ENCODE results near the gene CELF5. TPM values are rescaled to one million over a fixed set of nuclear protein-coding genes. Genes with fewer than 3 reads are reported as not detected.

Gene CELF5
- total RNA-seq, 4 donors from 2014 or later, result not detected

DNA sequence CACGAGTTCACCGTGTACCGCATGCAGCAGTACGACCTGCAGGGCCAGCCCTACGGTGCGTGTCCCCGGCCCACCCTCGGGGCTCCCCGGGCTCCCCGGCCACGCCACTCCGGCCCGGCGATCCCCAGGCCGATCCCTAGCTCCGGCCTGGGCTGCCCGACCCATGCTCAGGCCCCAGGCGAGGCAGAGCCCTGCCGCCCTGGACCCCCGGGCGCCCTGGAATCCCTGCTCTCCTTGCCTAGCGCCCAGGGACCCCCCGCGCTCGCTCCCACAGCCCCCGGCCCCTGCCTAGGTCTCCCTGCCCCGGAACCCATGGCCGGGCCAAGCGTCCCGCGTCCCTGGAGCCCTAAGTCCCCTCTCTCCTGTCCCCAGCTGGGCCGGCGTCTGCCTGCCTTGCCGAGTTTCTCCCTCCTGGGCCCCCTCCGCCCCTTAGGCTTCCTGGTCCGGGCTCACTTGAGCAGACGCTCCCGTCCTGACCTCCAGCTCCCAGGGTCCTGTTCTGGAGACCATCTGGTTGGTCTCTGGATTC, 38.2 kb upstream of the CELF5 start:
- peak in 1 of 3 donors; percentile 61 for DNase-seq
- TF ChIP-seq POLR2A (IDR thresholded peaks at IDR 0.05), result peak in 1 of 2 donors; percentile 11
- TF ChIP-seq, protein P1, sequence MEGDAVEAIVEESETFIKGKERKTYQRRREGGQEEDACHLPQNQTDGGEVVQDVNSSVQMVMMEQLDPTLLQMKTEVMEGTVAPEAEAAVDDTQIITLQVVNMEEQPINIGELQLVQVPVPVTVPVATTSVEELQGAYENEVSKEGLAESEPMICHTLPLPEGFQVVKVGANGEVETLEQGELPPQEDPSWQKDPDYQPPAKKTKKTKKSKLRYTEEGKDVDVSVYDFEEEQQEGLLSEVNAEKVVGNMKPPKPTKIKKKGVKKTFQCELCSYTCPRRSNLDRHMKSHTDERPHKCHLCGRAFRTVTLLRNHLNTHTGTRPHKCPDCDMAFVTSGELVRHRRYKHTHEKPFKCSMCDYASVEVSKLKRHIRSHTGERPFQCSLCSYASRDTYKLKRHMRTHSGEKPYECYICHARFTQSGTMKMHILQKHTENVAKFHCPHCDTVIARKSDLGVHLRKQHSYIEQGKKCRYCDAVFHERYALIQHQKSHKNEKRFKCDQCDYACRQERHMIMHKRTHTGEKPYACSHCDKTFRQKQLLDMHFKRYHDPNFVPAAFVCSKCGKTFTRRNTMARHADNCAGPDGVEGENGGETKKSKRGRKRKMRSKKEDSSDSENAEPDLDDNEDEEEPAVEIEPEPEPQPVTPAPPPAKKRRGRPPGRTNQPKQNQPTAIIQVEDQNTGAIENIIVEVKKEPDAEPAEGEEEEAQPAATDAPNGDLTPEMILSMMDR (IDR thresholded peaks at IDR 0.05), result no peak

DNA sequence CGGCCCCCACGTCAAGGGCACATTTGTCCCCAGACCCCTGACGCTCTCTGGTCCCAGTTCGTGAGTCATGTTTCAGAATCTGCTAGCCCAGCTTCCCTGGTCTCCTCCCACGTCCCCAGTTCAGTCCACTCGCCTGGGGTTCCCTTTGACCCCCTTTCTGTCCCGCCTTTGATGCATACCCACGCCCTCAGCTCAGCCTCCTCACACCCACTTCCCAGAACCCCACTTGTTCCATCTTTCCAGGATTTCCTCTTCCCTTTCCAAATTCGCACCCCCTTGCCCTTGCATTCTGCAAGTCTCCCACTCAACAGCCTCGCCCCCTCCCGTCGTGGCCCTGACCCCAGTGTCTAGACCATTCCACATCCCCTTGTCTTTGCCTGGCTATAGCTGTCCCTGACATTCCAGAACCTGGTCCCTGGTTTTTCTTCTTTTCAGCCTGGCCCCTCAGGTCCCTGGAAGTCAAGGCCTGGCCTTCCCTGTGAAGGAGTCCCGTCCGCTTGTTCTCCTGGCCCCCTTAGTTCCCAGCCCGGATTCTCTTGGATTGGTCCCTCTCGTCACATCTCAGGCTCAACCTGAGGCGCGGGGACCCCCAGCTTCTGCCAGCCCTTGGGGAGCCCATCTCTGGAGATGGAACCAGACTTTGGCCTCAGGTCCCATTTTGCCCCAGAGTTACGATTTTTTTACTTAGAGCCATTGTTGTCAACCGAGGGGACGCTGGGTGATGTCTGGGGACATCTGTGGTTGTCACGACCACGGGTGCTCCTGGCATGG, 37.4 kb upstream of the CELF5 start:
- Histone ChIP-seq H3K36me3 (no peaks in the 10 kb centered on the region), H3K4me1 (peaks cover 6 to 25% (median 22%) of the 10 kb centered on the region in 4 donors), H3K27ac (peak overlapping the region in 3 of 4 donors; percentile 68 to 97 (median 83)), H3K4me3 (peak overlapping the region; percentile 72 to 97 (median 90)), H3K9me3 (no peaks in the 10 kb centered on the region), H3K27me3 (no peaks in the 10 kb centered on the region)
- no peak for DNase-seq
- TF ChIP-seq POLR2A (IDR thresholded peaks at IDR 0.05), result peak in 1 of 2 donors; percentile 33
- TF ChIP-seq, protein P1 (IDR thresholded peaks at IDR 0.05), result no peak

More for the DNA sequence above, 38.2 kb upstream of the CELF5 start:
- no peaks in the 10 kb centered on the region for H3K36me3 ChIP-seq
- H3K27ac ChIP-seq, result peak overlapping the region; percentile 68 to 97 (median 83)
- no peaks in the 10 kb centered on the region for H3K27me3 ChIP-seq
- no peaks in the 10 kb centered on the region for H3K9me3 ChIP-seq
- peaks cover 6 to 30% (median 23%) of the 10 kb centered on the region in 4 donors for H3K4me1 ChIP-seq
- H3K4me3 ChIP-seq, result peak overlapping the region; percentile 72 to 97 (median 90)

DNA sequence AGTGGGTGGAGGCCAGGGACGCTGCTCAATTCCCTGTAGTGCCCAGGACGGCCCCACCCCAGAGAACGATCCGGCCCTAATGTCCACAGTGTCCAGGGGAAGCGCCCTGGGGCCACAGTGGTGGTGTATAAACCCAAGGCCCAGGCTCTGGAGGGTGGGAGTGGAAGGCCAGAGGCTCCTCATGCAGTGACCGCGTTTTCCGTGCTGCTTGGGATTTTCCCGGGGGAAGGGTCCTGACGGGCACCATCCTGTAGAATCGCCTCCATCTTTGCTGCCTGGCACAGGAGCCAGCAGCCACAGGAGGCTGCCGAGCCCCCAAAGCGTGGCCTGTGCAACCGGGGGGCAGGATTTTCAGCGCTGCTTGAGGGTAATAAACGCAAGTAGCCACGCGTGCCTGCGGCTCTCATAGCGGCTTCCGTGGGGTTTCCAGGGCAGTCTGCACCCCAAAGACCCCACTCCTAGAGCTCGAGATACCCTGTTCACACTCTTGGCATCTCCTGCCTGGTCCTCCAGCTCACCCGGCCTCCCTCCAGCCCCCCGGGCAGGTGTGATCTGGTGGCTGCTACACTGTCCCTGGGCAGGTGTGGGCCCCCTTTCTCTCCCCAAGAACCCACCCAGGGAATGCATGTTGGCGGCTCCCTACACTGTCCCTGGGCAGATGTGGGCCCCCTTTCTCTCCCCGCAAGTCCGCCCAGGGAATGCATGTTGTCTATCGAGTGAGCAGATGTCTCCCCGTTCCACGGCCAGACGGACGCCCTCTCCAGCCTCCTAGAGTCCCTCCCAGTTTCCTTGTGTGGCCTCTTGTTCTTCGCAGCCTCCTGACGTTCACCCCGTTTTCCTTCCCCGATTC, 36.6 kb upstream of the CELF5 start:
- H3K27ac ChIP-seq, result peak overlapping the region in 3 of 4 donors; percentile 68 to 97 (median 90)
- H3K4me1 ChIP-seq, result peaks cover 6 to 25% (median 22%) of the 10 kb centered on the region in 4 donors
- no peak for TF ChIP-seq POLR2A (IDR thresholded peaks at IDR 0.05)
- TF ChIP-seq, protein P1 (IDR thresholded peaks at IDR 0.05), result no peak
- H3K36me3 ChIP-seq, result peaks cover 0 to 3% (median 0%) of the 10 kb centered on the region in 3 donors
- peak overlapping the region in 2 of 4 donors; percentile 88 to 97 for H3K4me3 ChIP-seq
- no peaks in the 10 kb centered on the region for H3K9me3 ChIP-seq
- no peak for DNase-seq
- H3K27me3 ChIP-seq, result no peaks in the 10 kb centered on the region

DNA sequence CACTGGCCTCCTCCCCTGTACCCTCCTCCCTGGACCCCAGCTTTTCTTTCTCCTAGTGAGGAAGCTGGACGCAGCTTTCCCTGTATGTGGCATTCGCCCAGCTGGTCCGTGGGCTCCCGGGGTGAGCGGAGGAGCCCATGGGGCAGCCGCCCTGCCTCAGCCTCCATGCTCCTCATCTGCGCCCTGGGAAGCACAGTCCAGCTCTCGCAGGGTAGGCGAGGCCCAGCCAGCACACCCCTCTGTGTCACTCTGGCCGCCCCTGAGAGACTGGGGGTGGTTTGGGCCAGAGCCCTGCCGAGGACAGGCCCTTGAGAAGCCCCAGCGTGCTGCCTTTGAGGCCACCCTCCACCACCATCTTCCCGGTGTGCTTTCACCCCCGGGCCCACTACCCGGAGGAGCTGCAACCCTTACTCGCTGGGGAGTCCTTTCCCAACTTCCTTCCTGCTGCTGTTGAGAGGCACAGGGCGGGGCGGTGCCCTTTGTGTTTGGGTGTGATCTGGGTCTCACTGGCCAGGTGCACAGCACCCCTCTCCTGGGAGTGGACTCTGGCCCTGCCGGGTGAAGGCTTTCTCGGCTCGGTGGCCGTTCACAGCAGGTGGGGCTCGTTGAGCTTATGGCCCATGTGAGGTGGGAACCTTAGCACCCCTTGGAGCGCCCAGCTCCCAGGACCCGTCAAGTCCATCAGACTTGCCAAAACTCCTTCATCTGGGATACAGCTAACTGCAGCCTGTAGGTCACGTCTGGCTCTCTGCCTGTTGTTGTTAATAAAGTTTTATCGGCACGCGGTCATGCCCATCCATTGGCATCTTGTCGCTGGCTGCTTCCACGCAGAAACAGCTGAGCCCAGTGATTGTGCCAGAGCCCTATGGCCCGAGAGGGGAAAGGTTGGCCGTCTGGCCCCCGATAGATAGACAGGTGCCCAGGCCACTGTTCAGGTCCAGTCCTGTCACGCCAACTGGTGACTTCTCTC, 35.5 kb upstream of the CELF5 start:
- Histone ChIP-seq H3K27me3 (no peaks in the 10 kb centered on the region), H3K4me3 (peak overlapping the region in 2 of 4 donors; percentile 39 to 88), H3K4me1 (peaks cover 6 to 25% (median 22%) of the 10 kb centered on the region in 4 donors), H3K36me3 (peaks cover 0 to 13% (median 0%) of the 10 kb centered on the region in 3 donors), H3K9me3 (no peaks in the 10 kb centered on the region), H3K27ac (peak overlapping the region in 3 of 4 donors; percentile 68 to 97 (median 90))
- peak in 2 of 3 donors; percentile 91 for DNase-seq
- TF ChIP-seq, protein P1 (IDR thresholded peaks at IDR 0.05), result no peak
- TF ChIP-seq POLR2A (IDR thresholded peaks at IDR 0.05), result peak; percentile 77 to 89
